ENCODE results near the gene C1QL4.
"Not testable (repeated sequence)": the region's sequence is repeated elsewhere in the genome, so short reads cannot be mapped to it uniquely, and the experiment has no call there.

Gene C1QL4

DNA sequence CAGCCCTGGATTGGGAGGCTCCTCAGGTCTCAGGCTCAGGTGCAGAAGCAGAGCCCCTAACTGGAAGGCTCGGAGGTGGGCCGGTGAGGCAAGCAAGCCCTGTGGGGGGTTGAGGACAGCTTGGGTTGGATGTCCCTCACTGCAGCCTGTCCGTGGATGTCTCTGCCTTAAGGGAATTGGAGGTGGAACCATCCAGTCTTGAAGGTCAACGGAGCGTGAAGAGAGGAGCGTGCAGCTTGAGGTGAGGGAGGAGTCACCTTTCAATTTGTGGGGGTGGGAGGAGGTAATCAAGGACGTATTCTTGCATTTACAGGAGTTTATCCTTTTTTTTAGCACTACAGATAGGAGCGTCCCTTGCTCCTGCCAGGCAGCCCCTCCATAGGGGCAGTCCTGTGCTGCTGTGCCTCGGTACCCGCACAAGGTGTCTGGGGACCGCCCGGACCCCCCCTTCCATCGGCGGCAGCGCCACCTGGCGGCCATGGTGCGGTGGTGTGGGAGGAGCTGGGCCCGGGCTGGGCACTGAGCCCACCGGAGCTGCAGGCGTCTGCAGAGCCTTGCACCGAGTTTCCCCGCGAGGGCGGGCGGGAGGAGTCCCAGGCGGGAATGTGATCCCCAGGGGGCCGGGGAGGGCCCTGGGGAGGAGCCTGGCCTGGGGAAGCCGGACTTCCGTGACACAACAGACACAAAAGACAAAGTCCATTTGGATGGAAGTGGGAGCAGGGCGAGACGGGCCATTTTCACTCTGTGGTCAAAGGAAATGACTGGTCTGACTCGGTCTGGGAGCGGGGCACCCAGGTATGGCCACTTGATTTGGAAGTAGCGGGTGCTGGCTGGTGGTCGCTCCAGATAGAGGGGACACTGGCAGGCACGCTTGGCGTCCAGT lies 10.6 kb upstream of the C1QL4 start:
- DNase-seq = peak; percentile 29

DNA sequence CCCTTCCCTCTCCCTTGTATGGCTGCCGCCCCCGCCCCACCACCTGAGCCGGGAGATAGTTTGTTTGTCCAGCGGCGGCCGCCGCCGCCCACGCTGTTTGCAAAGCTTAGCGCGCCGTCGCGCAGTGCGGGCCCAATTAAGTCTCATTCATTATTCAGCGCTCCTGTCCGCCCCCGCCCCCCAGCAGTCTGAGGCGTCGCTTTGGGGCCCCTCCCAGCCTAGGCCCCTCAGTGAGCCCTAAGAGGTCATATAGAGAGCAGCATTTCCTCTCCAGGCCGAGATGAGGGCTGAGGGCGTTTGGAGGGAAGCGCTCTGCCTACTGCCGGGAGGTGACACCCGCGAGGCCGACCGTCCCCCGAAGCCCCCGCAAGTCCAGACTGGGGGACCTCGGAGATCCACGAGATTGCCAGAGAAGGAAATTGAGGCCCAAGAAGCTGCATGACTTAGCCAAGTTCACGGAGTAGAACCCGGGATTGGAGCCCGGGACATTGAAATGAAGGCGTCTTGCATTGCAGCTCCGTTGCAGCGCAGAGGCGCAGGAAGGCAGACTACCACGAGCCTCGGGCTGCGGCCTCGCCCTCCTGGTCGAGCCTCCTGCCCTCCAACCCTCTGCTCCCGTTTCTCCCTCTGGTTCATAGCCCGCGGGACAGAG lies 9.8 kb upstream of the C1QL4 start, which contains the start of gene DNAJC22:
TSS of gene DNAJC22 (plus strand) at position 230 of the 652 bp plus-strand sequence. CDS start 1,985 bp downstream, outside the sequence.
- DNase-seq = no peak

DNA sequence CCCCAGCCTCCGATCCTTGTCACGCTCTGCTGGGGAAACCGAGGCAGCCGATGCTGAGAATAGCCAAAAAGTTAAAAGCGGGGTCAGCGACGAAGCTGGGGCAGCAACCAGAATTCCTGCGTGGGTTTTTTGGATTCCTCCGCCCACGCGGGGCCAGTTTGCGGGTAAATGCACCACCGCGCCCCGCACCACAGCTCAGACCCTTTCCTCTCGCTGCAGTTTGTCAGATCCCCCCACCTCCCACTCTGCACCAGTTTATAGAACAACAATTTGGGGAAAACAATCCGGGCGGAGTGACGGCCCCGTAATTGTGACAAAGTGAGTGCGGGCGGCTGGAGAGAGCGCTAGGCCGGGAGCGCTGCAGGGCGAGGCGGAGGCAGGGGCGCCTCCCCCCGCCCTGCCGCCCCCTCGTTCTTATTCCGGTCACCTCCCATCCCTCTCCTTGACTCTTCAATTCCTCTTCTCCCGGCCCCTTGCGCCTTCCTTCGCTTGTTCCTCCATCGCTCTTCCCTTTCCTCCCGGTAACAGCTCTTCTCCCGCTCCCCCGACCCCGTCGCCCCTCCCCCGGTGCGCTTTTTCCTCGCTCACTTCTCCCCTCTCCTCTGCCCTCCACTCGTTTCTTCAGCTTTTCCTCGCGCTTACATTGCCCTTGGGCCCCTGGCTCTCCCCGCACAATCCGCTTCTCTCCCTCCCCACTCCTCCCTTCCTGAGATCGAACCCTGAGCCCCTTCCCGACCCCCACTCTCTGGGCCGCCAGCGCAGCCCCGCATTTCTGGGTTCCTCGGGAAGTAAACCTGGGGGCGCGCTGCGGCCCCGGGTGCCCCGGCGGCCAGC lies 9.1 kb upstream of the C1QL4 start:
- DNase-seq = no peak

DNA sequence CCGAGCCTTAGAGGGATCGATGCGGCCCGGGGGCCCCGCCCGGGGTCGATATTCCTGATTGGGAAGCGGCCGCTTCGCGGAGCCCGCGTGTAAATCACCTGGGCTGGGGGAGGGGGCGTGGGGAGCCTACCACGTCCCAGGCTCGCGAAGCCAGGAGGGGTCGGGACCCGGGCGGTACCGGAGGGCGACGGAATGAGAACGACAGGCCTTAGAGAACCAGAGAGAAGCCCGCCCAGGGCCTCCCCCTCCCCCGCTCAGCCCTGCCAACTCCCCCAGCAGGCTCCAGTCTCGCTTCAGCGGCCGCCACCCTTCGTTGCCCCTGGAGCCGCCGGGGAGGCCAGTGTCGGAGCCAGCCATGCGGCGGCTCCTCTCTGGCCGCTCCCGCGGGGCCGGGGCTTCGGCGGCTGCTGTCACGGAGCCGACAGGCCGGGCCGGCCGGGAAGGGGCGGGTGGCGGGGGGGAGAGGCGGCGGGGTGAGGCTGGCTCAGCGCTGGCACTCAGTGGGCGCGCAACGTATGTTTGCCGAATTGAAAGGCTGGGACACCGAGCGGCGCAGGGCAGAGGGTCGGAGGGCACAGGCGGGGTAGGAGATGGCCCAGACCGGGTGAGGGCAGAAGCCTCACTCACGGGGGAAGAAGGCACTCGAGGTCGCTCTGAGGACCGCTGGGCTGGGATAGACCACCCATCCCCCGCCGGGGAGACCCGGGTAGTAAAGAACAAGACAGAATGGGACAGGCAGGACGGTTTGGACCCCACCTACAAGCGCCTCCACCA lies 8.2 kb upstream of the C1QL4 start:
- DNase-seq = peak; percentile 67

DNA sequence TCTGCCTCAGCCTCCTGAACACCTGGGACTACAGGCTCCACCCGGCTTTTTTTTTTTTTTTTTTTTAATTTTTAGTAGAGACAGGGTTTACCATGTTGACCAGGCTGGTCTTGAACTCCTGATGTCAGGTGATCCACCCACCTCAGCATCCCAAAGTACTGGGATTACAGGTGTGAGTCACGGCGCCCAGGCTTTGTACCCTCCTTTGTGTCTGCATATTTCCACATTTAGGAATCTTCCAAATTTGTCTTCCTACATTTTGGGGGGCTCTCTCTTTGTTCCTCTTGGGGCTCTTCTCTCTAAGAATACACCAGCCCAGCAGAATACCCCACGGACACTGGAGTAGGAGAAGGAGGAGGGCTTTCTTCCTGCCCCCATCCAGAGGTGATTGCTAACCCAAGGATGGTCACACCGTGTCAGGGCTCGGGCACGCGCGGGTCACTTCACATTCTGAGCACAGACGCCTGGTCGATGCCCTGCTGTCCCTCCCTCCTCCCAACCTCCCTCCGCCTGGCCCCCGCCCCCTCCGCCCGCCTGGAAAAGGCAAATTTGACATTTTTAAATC lies 7.6 kb upstream of the C1QL4 start:
- DNase-seq = no peak

DNA sequence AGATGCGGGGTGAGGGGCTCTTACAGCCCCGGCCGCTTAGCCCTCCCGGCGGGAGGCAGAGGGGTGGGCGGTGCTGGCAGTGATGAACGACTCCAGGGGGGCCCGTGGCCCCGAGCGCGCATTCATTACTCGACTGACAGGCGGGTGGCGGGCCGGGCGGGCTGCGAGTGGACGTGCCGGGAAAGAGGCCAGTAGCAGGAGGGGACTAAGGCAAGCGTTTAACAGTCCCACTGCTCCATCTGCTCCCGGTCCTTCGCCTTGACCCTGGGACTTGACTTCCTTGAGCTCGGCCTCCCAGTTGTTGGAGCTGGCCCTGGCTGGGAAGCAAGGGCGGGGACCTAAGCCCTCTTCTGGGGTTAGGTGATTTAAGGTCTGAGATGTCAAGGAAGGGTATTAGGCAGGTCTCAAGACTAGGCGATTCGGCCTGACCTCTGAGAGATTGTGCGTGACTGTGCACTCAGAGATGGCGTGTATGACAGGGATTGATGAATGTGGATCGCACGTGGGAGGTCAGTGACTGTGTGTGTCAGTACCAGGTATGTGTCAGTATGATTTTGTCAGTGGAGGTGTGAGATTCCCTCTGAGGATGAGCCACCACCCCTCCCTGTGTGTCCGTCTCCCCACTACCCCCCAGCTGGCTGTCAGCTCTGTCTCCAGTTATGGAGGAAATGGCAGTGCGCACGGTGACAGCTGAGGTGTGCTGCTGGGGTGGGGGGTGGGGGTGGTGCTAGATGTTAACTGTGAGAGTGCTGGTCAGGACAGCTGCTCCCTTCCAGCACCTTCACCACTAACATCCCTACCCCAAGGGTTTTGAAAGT lies 6.1 kb upstream of the C1QL4 start:
- DNase-seq = no peak

DNA sequence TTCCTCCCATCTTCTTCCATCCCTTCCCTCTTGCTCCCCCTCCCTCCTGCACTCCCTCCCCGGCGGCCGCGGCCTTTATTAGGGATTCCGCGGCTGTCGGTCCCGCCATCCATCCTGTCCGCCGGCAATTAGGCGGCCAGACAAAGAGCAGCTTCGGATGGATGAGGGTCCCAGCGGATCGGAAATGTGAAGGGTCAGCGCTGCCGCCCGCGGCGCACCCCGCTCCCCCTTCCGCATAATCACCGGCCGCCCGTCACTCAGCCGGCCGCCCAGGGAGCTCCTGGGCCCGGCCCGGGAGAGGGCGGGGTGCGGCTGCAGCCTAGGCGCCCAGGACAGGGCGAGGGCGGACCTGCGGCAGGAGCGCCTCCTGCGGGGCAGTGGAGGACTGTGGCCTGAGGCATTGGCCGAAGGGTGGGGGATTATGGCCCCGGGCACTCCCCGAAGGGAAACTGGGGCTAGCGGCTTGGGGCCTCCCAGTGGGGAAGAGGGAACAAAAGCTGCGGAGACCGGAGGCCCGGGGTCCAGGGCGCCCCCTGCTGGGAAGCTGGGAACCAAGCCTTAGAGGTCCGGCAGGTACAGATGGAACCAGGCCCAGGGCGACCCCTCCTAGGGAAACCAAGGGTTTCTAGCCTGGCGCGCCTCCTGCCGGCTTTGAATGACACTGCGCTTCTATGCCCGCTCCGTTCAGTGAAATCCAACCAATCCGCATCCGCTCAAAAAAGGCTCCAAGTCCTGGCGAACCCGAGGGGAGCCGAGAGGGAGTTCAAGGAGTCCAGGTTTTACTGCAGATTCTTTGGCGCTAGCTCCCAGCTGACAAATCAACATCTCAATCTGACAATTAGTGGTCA lies 5.3 kb upstream of the C1QL4 start:
- no peak for DNase-seq

DNA sequence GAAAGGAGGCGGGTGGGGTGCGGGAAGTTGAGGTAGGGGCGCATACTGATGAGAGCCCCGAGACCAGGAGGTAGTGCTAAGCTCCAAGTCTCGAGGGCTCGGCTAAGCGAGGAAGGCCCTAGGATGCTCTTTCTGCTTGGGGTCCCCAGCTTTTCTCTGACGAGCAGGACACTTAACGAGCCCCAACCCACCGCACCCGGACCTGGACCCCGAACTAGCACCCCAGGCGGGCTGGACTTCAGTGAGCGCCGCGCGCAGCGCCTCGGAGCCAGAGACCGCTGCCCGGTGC lies 4.7 kb upstream of the C1QL4 start:
- DNase-seq = no peak

DNA sequence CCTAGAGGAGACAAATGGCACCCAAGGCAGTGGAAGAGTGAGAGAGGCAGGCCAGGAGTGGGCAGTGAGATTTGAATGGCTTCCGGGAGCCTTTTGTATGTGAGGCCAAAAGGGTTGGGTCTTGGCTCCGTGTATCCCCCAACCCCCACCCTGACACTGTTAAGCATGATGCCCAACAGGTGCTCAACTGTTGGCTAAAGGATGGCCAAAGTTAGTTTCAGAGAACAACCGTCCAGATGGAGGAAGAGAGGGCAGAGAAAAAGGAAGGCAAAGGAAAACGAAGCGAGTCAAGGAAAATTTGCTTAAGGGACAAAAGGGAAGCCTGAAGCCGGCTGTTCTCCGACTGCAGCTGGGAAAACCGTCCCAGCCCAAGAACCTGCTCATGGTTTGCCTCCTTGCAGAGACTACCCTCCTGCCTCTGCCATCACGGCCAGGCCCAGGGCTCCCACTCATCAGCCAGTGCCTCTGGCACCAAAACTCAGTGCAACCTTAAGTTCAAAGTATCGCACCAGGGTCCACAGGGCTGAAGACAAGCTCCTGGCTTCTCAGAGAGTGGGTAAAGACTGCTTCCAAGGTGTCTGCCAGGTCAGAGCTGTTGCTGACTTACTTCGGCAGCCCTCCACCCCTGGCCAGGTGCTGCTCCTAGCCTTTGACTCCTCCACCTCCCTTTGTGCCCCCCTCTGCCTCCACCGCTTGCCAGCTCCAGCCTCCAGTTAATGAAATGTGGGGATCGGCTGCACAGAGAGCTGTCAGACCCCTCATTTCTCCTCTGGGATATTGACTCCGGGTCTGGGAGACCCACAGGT lies 4.2 kb upstream of the C1QL4 start:
- no peak for DNase-seq

DNA sequence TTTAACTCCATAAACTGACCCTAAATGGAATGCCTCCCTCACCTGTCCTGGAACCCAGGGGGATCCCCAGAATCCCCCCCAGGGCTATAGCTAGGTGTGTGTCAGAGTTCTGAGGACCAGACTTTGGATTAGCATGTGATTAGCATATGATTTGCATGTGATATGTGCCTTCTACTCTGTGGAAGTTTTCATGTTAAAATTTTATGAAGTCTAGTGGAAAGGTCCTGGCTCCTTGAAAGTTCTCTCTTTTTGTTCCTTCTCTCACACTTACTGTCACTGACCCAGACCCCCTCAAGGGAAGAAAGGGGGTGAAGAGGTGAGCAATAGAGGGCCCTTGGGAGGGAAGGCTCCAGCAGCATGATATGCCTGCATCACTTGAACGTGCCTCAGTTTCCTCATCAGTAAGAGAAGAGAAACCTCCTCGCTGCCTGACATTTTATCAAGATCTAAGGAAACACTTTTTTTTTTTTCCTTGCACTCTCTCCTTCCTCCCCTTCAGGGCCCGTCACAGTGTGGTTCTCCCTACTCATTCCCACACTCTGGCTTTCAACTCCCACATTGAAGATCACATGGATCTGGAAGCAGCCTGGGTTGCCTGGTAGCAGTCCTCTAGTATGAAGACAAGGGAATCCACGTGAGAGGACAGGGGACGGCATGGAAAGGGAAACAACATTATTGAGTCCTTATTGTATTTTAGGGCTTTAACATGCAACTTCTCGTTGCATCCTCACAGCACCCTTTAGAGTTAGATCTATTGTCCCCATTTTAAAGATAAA lies 3.3 kb upstream of the C1QL4 start:
- DNase-seq = no peak

DNA sequence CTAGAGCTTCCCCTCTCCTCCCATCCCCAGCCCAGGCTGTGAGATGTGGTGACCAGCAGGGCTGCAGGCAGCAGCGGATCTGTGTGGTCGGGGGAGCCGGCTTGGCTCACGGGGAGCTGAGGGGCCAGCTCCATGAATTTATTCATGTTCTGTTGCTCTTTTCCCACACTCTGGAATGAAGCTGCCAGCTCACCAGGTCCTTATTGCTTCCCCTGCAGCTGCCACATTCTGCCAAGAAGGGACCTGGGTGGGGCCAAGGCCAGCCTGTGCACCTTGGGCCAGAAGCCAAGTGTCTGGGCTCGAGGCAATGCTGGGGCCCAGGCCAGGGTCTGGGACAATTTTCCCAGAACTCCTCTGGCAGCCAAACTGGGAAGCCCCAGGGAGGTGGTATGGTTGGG lies 2.5 kb upstream of the C1QL4 start:
- DNase-seq = peak; percentile 39

DNA sequence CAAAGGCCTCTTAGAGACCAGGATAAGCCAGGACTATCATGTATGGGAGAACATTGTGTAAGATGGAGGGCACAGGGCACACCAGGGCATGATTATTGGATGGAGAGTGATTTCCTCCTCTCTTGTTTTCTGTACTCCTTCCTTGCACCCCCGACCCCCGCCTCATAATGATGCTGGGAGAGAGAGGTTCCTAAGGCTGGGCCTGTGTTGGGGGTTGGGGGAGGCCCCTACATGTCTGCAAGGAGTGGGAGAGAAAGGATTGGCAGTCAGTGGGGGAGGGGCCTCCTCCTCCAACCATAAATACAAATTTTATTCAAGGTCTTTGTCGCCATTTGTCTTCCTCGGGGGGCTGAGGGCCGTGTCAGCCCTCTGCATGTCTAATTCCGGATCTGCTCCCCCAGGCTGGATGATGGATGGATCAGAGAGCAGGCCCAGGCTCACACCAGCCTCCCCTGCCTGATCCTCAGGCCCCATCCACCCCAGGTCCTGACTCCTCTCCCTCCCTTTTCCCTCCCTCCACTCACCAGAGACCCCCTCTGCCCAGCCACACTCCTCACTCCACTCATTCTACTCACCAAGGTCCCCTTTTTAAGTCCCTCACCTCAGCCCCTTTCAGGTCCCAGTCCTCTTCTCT lies 2.0 kb upstream of the C1QL4 start:
- DNase-seq = no peak

DNA sequence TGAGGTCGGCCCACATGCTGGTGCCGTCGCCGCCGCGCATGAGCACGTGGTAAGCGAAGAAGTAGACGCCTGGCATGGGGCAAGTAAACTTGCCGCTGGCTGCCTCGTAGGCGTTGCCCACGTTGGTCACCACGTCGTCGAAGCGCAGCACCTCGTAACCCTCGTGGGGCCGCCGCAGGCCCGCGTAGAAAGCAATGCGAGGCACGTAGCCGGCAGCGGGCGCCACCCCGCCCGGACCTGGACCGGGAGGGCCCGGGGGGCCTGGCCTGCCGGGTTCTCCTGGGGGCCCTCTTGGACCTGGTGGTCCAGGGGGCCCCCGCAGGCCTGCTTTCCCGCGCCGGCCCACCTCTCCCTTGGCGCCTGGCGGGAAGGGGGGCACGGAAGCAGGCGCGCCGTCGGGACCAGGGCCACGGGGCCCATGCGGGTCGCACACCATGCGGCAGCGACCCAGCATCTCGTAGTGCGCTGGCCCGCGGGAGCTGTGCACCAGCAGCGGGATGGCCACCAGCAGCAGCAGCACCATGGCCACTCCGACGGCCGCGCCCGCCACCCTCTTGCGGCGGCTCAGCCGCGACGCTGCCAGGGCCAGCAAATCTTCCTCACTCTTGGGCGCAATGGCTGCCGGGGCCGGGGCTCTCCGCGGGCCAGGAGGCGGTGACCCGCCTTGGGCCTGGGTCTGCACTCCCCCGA lies 888 bp downstream of the C1QL4 start:
- DNase-seq = no peak

DNA sequence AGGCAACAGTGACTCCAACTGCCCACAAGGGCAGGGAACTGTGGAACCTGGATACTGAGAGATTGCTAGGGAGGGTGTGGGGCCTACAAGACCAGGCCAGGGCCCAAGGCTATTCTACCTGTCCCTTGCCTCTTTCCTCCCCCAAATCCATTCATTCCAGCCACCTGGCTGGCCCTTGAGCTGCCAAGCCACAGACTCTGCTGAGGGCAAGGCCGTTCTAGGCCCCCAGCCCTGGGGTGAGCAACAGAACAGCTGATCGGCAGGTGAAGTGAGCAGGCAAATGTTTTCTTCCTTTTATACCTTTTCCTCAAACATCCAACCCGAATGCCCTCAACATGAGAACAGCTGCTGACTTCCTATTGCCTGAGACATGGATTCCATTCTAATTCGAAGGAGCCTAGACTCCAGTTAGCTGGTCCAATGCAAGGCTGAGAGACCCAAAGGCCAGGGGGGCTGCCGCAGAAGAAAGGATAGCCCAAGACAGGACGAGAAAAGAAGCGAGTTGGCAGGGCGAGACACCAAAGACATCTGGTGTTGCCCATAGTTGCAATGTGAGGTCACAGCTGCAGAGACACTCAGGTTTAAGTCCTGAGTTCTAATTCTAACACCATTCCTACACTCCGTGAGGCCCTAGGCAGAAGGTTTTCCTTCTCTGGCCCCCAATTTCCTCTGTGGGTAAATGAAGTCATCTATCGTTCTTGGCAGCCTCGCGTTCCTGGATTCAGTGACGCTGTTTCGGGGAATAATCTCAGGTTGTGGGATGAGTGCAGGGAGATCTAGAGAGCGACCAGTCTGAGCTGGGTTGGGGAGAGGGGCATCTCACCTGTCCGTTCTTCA lies 1.7 kb downstream of the C1QL4 start:
- DNase-seq = no peak

DNA sequence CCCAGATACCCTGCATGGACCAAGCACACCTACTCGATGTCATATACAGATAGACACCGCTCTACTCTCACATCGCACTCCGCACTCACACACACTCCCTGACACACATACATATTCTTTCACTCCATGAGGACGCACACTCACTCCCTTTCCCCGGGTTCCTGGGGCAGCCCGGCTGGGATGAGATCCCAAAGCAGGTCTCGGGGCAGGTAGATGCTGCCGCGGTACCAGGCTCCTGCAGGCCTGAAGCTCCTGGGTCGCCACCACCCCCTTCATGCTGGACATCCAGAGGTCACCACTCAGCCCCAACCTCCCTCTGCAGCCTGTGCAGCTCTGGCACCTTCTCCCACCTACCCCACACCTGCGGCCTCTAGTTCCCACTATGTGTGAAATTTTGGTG lies 2.3 kb downstream of the C1QL4 start:
- no peak for DNase-seq

DNA sequence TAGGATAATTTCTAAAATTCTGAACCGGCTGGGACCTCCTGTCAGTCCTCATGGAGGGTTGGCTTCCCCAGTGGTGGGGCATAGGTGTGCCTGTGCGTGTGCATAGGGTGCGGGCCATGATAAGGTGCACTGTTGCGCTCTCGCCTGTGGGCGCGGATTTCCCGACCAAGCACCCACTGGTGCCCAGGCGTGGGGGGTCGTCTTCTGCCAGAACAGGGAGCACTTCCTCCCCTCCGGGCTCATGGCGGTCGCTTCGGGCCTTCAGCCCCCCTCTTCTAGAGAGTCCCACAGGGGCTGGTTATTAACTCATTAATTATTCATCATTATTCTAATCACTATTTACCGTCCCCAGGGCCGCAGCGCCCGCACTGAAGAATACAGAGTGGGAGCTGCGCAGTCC lies 2.8 kb downstream of the C1QL4 start:
- no peak for DNase-seq

DNA sequence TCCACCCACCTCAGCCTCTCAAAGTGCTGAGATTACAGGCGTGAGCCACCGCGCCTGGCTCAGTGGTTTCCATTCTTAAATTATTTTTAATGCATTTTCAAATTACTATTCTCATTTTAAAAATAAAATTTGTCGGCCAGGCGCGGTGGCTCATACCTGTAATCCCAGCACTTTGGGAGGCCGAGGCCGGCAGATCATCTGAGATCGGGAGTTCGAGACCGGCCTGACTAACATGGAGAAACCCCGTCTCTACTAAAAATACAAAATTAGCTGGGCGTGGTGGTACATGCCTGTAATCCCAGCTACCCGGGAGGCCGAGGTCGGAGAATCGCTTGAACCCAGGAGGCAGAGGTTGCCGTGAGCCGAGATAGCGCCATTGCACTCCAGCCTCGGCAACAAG lies 3.2 kb downstream of the C1QL4 start:
- DNase-seq = not testable (repeated sequence)

Data from NCI-H446 treated with DMSO at 0.1 percent for 48 hours (cell line).